Measurements from ENCODE around the gene GLIPR1. TPM values are rescaled to one million over a fixed set of nuclear protein-coding genes. Genes with fewer than 3 reads are reported as not detected.
A peak's percentile ranks its signal among the peaks of the same experiment; 100 is the strongest.

GLIPR1 gene
- total and polyA plus RNA-seq, 10 of the 15 experiments (the other 5 are each of a cell fraction or from before 2014, with no cell fraction given), result 18.2 to 62.6 (median 32.2) TPM

GRCh38 chr12:75526655-75527511 lies 46.3 kb downstream of the GLIPR1 start (continued):
- no peak for TF ChIP-seq ELK1 (IDR thresholded peaks at IDR 0.05; ENCODE audit: low read depth, low read length)
- peak; percentile 32; the same call in 1 of the 2 replicates for TF ChIP-seq ATF7 (IDR thresholded peaks at IDR 0.05; ENCODE audit: low read depth)
- TF ChIP-seq POLR2AphosphoS2 (IDR thresholded peaks at IDR 0.05; ENCODE audit: low read depth, low read length), result no peak
- TF ChIP-seq IKZF1 (conservative IDR thresholded peaks at IDR 0.05), result peak; percentile 83
- TF ChIP-seq HDAC6 (IDR thresholded peaks at IDR 0.05; ENCODE audit: unreplicated experiment), result no peak
- no peak for TF ChIP-seq ASH2L (IDR thresholded peaks at IDR 0.05; ENCODE audit: borderline replicate concordance, low read depth)
- peak; percentile 76; the same call in 1 of the 2 replicates for TF ChIP-seq NFIC (IDR thresholded peaks at IDR 0.05; ENCODE audit: low read depth, low read length)
- TF ChIP-seq RAD51 (IDR thresholded peaks at IDR 0.05), result no peak
- no peak for TF ChIP-seq PML (IDR thresholded peaks at IDR 0.05; ENCODE audit: low read length)
- no peak for TF ChIP-seq USF2 (IDR thresholded peaks at IDR 0.05; ENCODE audit: borderline replicate concordance, low read depth, low read length)
- TF ChIP-seq LARP7 (IDR thresholded peaks at IDR 0.05), result no peak; the same call in 1 of the 2 replicates
- TF ChIP-seq ZBTB4 (CRISPR knock-in tag; IDR thresholded peaks at IDR 0.05), result no peak
- TF ChIP-seq CHD2 (IDR thresholded peaks at IDR 0.05; ENCODE audit: borderline replicate concordance, low read depth, low read length), result no peak
- peak; percentile 82 for TF ChIP-seq RAD21 (IDR thresholded peaks at IDR 0.05; ENCODE audit: insufficient read depth, low read depth, low read length)
- TF ChIP-seq ZBED1 (IDR thresholded peaks at IDR 0.05; ENCODE audit: borderline replicate concordance), result no peak
- TF ChIP-seq ZNF274 (IDR thresholded peaks at IDR 0.05; ENCODE audit: insufficient read depth, insufficient read length), result no peak
- TF ChIP-seq KLF5 (IDR thresholded peaks at IDR 0.05; ENCODE audit: partially characterized antibody), result no peak
- no peak for TF ChIP-seq MXI1 (IDR thresholded peaks at IDR 0.05; ENCODE audit: low read depth, low read length)
- TF ChIP-seq PAX5 (IDR thresholded peaks at IDR 0.05; ENCODE audit: borderline replicate concordance, low read depth, low read length), result peak; percentile 44; the same call in 1 of the 2 replicates
- TF ChIP-seq ZNF217 (IDR thresholded peaks at IDR 0.05), result no peak
- TF ChIP-seq EGR1 (IDR thresholded peaks at IDR 0.05; ENCODE audit: borderline replicate concordance in 1 of 2, low read depth in 2 of 2, low read length in 2 of 2), result no peak
- TF ChIP-seq TCF7 (IDR thresholded peaks at IDR 0.05; ENCODE audit: borderline replicate concordance), result peak; percentile 91
- no peak for TF ChIP-seq IRF3 (IDR thresholded peaks at IDR 0.05)
- peak; percentile 72; the same call in 1 of the 2 replicates for TF ChIP-seq FOXM1 (IDR thresholded peaks at IDR 0.05; ENCODE audit: low read depth, low read length)
- peak in 1 of 2 experiments; percentile 75; a peak in 1 of 4 replicates for TF ChIP-seq ETV6 (conservative IDR thresholded peaks at IDR 0.05 in 1 of 2, IDR thresholded peaks at IDR 0.05 in 1 of 2; ENCODE audit: borderline replicate concordance in 1 of 2, low read depth in 1 of 2)

All from GM12878 (cell line).